Activated T-helper 1 cell treated with anti-CD3 and anti-CD28 coated beads, Interleukin-12 subunit alpha, Interleukin-12 subunit beta, Interleukin-2, Interleukin-4 antibody, amounts not matched to agents 30 ng/mL and 10 ng/mL and 1 ng/mL, durations not matched to agents 14 hours and 24 hours and 36 hours (primary cell): ENCODE results near the gene GSTO2. TPM values are rescaled to one million over a fixed set of nuclear protein-coding genes. Genes with fewer than 3 reads are reported as not detected.

Experiments used
- DNase-seq: peaks from one replicate; pipeline ENCODE4 v3.0.0; 2021; ENCODE audit warnings: low spot score
- H3K27ac Mint-ChIP-seq: one replicate; pipeline ENCODE4 v1.8.0; 2021; ENCODE audit warnings: mild to moderate bottlenecking, mixed read lengths
- H3K27me3 Mint-ChIP-seq: one replicate; pipeline ENCODE4 v1.8.0; 2022; ENCODE audit warnings: mild to moderate bottlenecking, moderate library complexity, mixed read lengths; ENCODE audit not compliant: insufficient read depth
- H3K36me3 Mint-ChIP-seq: one replicate; pipeline ENCODE4 v1.8.0; 2021; ENCODE audit warnings: low read depth, mixed read lengths
- H3K4me1 Mint-ChIP-seq: one replicate; pipeline ENCODE4 v1.8.0; 2021; ENCODE audit warnings: low read depth, mixed read lengths
- H3K4me3 Mint-ChIP-seq: one replicate; pipeline ENCODE4 v1.8.0; 2021; ENCODE audit warnings: mild to moderate bottlenecking, moderate library complexity, mixed read lengths
- H3K9me3 Mint-ChIP-seq: one replicate; pipeline ENCODE4 v1.8.0; 2021; ENCODE audit warnings: mixed read lengths
- intact Hi-C: fragments of 100-400 bp; cut with micrococcal nuclease; formaldehyde crosslinking; loops from one replicate; pipeline ENCODE4 v1.15.1; 2024
- total RNA-seq: library from RNA; stranded (reverse); gene quantifications from 2 replicates; pipeline ENCODE4 v1.2.3, GENCODE V29; 2022

Gene GSTO2
- total RNA-seq, 1 donor from 2014 or later = 1.1 TPM

DNA sequence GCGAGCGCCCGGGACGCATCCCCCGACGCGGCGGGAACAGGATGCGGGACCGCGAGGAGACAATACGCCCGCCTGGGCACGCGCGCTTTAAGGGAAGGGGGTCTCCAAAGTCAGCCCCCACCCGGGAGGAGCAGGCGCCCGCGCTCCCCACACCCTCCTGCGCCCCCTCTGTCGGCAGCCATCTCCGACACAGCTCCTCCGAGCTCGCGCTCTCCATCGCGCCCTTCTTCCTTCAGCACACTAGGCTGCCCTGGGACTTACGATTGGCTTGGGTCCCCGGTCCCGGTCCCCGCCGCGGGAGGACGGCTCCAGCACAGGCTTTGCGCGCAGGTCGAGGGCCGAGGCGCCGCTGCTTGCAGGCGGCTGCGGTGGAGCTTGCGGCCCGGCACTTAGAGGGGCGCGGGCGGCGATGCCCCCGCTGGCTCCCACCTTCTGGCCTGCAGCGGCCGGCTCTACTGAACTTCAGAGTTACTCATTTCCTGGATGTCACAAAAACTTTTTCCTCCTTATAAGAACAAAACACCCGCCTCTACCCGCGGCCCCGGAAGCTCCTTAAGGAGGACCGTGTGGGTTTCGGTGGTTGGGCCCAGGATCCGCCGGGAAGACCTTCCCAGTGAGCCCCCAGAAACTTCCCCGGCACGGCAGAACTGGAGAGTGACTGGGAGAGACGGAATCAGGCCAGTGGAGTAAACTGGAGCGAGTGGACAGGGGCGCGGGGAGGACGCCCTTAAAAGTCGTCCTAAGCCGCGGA is 69.2 kb downstream of the GSTO2 start, which contains the start of gene ITPRIP:
Gene ITPRIP, minus strand, starts transcription at position 481 of the 751 bp plus-strand sequence. CDS start 22,414 bp downstream, outside the sequence.
- DNase-seq = peak; percentile 68
- Mint-ChIP-seq H3K27ac (peak within 1 kb of the TSS; percentile 100), H3K4me1 (peaks cover 57% of the 10 kb centered on the region), H3K36me3 (peaks cover 5% of the 10 kb centered on the region), H3K4me3 (peak within 1 kb of the TSS; percentile 100), H3K27me3 (peaks cover 5% of the 10 kb centered on the region), H3K9me3 (no peaks in the 10 kb centered on the region)
- intact Hi-C loops = loop anchor here (1.0 to 5.0 kb wide), 7 partner anchors 9 to 426 kb away; partner anchors contain the start of genes CFAP43 and GSTO2

DNA sequence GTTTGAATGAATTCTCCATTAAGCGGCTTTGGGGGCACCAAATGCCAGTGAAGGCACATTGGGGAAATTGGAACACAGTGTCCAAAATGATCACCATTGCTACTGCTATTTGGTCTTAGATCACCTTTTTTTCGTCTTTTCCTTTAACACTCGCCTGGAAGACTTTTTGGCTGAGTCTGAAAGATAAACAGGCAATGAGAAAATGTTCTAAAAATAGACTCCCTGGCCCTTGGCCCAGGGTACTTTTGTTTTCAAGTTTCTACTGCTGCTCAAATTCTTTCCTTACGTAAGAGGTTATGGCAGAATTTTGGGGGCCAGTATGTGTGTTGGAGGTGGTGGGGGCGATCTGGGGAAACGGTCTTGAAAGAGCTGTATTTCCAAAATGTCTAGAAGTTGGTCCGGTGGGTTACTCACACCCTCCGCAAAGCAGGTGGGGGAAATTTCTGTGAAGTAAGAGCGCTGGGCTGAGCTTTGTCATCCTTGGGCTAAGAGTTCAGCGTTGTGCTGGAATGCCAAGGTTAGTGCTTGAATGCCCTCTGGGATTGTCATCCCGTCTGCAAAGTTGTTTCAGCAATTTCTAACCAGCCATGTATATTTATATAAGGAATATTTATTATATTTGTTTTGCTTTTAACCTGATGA is 70.6 kb downstream of the GSTO2 start:
- Mint-ChIP-seq H3K36me3 (peaks cover 3% of the 10 kb centered on the region), H3K9me3 (no peaks in the 10 kb centered on the region), H3K27me3 (peaks cover 5% of the 10 kb centered on the region), H3K4me1 (peaks cover 43% of the 10 kb centered on the region), H3K4me3 (peak overlapping the region; percentile 100), H3K27ac (peak overlapping the region; percentile 100)
- DNase-seq = no peak
- intact Hi-C loops = loop anchor here (5.0 kb wide), 1 partner anchor 427 kb away; no protein-coding TSS in a partner anchor

- H3K4me1 Mint-ChIP-seq = peaks cover 37% of the 10 kb centered on the region
- peak overlapping the region; percentile 2 for H3K27ac Mint-ChIP-seq
- intact Hi-C loops = no loop called here
- H3K36me3 Mint-ChIP-seq = peaks cover 3% of the 10 kb centered on the region
- peaks cover 5% of the 10 kb centered on the region for H3K27me3 Mint-ChIP-seq
- peak overlapping the region; percentile 100 for H3K4me3 Mint-ChIP-seq
- no peak for DNase-seq
- peaks cover 1% of the 10 kb centered on the region for H3K9me3 Mint-ChIP-seq
These were observed 71.1 kb downstream of the GSTO2 start for GRCh38 chr10:104340111-104340526.

GRCh38 chr10:104340641-104341040 is 71.7 kb downstream of the GSTO2 start:
- Mint-ChIP-seq H3K36me3 (peaks cover 7% of the 10 kb centered on the region), H3K4me3 (no peak overlapping the region), H3K27ac (no peak overlapping the region), H3K4me1 (peaks cover 37% of the 10 kb centered on the region), H3K9me3 (peaks cover 6% of the 10 kb centered on the region), H3K27me3 (peaks cover 5% of the 10 kb centered on the region)
- DNase-seq = no peak
- intact Hi-C loops = no loop called here

- intact Hi-C loops = loop anchor here (2.0 kb wide), 1 partner anchor 14 kb away; no protein-coding TSS in a partner anchor
- Mint-ChIP-seq H3K9me3 (peaks cover 10% of the 10 kb centered on the region), H3K27me3 (peaks cover 5% of the 10 kb centered on the region), H3K36me3 (peaks cover 4% of the 10 kb centered on the region), H3K4me1 (peaks cover 26% of the 10 kb centered on the region), H3K27ac (no peak overlapping the region), H3K4me3 (no peak overlapping the region)
- DNase-seq = no peak
These were observed 74.0 kb downstream of the GSTO2 start for GRCh38 chr10:104342941-104343411.

- Mint-ChIP-seq H3K4me3 (no peak overlapping the region), H3K9me3 (peaks cover 10% of the 10 kb centered on the region), H3K27me3 (peaks cover 3% of the 10 kb centered on the region), H3K4me1 (peaks cover 23% of the 10 kb centered on the region), H3K36me3 (peaks cover 4% of the 10 kb centered on the region), H3K27ac (no peak overlapping the region)
- intact Hi-C loops = no loop called here
- no peak for DNase-seq
These were observed 75.2 kb downstream of the GSTO2 start for GRCh38 chr10:104344219-104344618.

GRCh38 chr10:104345515-104345914 is 76.5 kb downstream of the GSTO2 start:
- Mint-ChIP-seq H3K27me3 (no peaks in the 10 kb centered on the region), H3K36me3 (peaks cover 4% of the 10 kb centered on the region), H3K4me1 (peaks cover 10% of the 10 kb centered on the region), H3K4me3 (no peak overlapping the region), H3K27ac (no peak overlapping the region), H3K9me3 (peaks cover 10% of the 10 kb centered on the region)
- no peak for DNase-seq
- intact Hi-C loops = no loop called here

GRCh38 chr10:104345941-104346340 is 77.0 kb downstream of the GSTO2 start:
- peaks cover 4% of the 10 kb centered on the region for H3K36me3 Mint-ChIP-seq
- intact Hi-C loops = no loop called here
- no peak for DNase-seq
- peak overlapping the region; percentile 46 for H3K27ac Mint-ChIP-seq
- H3K9me3 Mint-ChIP-seq = peaks cover 10% of the 10 kb centered on the region
- peaks cover 10% of the 10 kb centered on the region for H3K4me1 Mint-ChIP-seq
- H3K27me3 Mint-ChIP-seq = no peaks in the 10 kb centered on the region
- H3K4me3 Mint-ChIP-seq = no peak overlapping the region

DNA sequence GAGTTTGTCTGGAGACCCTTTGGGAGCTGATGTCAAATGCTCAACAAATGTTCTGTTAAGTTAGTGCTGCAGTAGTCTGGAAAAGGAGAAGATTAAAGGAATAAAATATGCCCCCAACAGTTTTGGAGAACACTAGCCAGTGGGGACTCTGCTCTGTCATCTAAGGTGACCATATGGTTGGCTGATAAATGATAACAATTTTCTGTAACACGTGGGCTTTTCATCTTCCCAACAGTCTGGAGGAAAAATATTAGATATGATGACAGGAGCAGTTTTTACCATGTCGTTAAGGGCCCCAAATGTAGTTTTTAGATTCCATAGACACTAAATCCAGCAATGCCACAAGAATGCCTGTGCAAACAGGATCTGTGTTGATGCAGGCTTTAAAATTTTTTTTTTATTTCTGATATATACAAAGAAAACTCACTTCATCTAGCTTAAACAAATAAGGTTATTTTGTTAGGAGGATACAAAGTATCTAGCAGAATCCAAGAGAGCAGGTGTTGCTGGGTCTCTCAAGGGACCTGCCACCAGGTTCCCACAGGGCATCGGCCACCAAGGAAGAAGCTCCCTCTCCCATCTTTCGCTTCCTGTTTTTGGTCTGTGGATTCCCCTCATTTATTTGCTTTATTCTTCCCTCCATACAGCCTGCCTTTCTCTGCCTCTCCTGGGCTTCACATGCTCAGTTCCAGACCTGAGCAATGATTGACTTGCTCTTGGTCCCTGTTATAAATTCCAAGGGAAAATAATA is 78.5 kb downstream of the GSTO2 start:
- Mint-ChIP-seq H3K27me3 (no peaks in the 10 kb centered on the region), H3K27ac (no peak overlapping the region), H3K9me3 (peaks cover 10% of the 10 kb centered on the region), H3K4me1 (peaks cover 10% of the 10 kb centered on the region), H3K36me3 (peaks cover 4% of the 10 kb centered on the region), H3K4me3 (no peak overlapping the region)
- intact Hi-C loops = no loop called here
- DNase-seq = no peak

GRCh38 chr10:104348601-104349000 is 79.6 kb downstream of the GSTO2 start:
- Mint-ChIP-seq H3K9me3 (peaks cover 10% of the 10 kb centered on the region), H3K27me3 (no peaks in the 10 kb centered on the region), H3K36me3 (peaks cover 4% of the 10 kb centered on the region), H3K4me1 (peaks cover 10% of the 10 kb centered on the region), H3K27ac (no peak overlapping the region), H3K4me3 (no peak overlapping the region)
- intact Hi-C loops = no loop called here
- DNase-seq = no peak

DNA sequence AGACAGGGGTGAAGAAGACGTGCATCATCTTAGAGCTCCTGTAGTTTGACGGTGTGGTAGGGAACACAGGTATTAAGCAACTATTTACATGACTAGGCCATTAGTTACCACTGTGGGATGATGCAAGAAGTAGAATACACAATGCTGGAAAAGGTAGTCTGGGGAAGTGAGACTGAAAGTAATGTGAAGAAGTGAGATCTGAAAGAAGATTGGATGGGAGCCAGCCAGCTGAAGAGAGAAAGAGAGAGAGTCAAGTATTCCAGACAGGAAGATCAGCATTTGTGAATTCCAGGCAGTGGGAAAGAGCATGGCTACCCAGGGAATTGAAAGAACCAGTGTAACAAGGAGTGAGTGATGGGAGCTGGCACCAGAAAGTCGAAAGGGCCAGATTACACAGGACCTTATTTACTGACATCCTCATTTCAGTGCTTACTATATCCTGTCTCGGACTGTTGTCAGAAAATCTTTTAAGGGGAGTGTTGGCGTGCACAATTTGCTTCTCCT is 80.7 kb downstream of the GSTO2 start:
- Mint-ChIP-seq H3K4me1 (peaks cover 10% of the 10 kb centered on the region), H3K27me3 (no peaks in the 10 kb centered on the region), H3K27ac (no peak overlapping the region), H3K4me3 (no peak overlapping the region), H3K9me3 (peaks cover 10% of the 10 kb centered on the region), H3K36me3 (peaks cover 4% of the 10 kb centered on the region)
- DNase-seq = no peak
- intact Hi-C loops = loop anchor here (1.0 to 5.0 kb wide), 7 partner anchors 11 to 592 kb away; partner anchors contain the start of genes ITPRIP and STN1

GRCh38 chr10:104350127-104350635 is 81.2 kb downstream of the GSTO2 start:
- no peak for DNase-seq
- peaks cover 4% of the 10 kb centered on the region for H3K36me3 Mint-ChIP-seq
- H3K9me3 Mint-ChIP-seq = peaks cover 8% of the 10 kb centered on the region
- no peaks in the 10 kb centered on the region for H3K27me3 Mint-ChIP-seq
- H3K4me1 Mint-ChIP-seq = peaks cover 10% of the 10 kb centered on the region
- no peak overlapping the region for H3K27ac Mint-ChIP-seq
- no peak overlapping the region for H3K4me3 Mint-ChIP-seq
- intact Hi-C loops = loop anchor here (1.0 to 5.0 kb wide), 7 partner anchors 12 to 593 kb away; partner anchors contain the start of genes ITPRIP and STN1
